Caco-2 (cell line): ENCODE data around the gene ZNF837. TPM values are rescaled to one million over a fixed set of nuclear protein-coding genes. Genes with fewer than 3 reads are reported as not detected.

ENCODE experiments used
- BruUV-seq: library from RNA; stranded (reverse); fragments of 400-500 nt; replicated peaks from 2 replicates; lab custom pipeline; 2021; lab: Mats Ljungman, UMichigan
- CTCF ChIA-PET: fragments of 300-600 bp; sonication (Branson Sonifier 250); formaldehyde crosslinking; loops from one replicate; lab custom pipeline; 2022; ENCODE audit warnings: antibody characterized with exemption; lab: Charles Lee
- POLR2A ChIA-PET: fragments of 300-600 bp; sonication (Branson Sonifier 250); formaldehyde crosslinking; loops from one replicate; lab custom pipeline; 2022; ENCODE audit warnings: antibody characterized with exemption; lab: Charles Lee
- DNase-seq, 2 experiments: peaks; one replicate each; pipeline versions ENCODE4 v3.0.0 to v3.0.0-alpha.2; 2020 to 2022
- H3K27me3 ChIP-seq: replicated peaks from 2 replicates; pipeline ENCODE4 v1.6.0; 2011; ENCODE audit warnings: low read length; ENCODE audit not compliant: control insufficient read depth, insufficient read depth
- H3K36me3 ChIP-seq: 2 replicates; pipeline ENCODE4 v1.5.1; 2011; ENCODE audit warnings: low read length; ENCODE audit not compliant: control insufficient read depth, insufficient read depth
- H3K4me1 ChIP-seq: fragments of 250-450 bp; sonication (Bioruptor Pico); 2 replicates; pipeline ENCODE4 v1.5.1; 2020; ENCODE audit warnings: mild to moderate bottlenecking
- H3K4me3 ChIP-seq: 2 replicates; pipeline ENCODE4 v1.5.1; 2011; ENCODE audit warnings: low read depth, mild to moderate bottlenecking, control low read depth, low read length
- H3K9me3 ChIP-seq: fragments of 250-450 bp; sonication (Bioruptor Pico); 2 replicates; pipeline ENCODE4 v1.5.1; 2020; ENCODE audit warnings: mild to moderate bottlenecking, moderate library complexity
- H3K27ac Mint-ChIP-seq: one replicate; pipeline ENCODE4 v1.8.0; 2022; ENCODE audit warnings: mixed read lengths; ENCODE audit not compliant: unreplicated experiment
- H3K27me3 Mint-ChIP-seq: one replicate; pipeline ENCODE4 v1.8.0; 2022; ENCODE audit warnings: mixed read lengths; ENCODE audit not compliant: insufficient read depth, unreplicated experiment
- H3K36me3 Mint-ChIP-seq: one replicate; pipeline ENCODE4 v1.8.0; 2022; ENCODE audit warnings: mild to moderate bottlenecking, mixed read lengths; ENCODE audit not compliant: insufficient read depth, unreplicated experiment
- H3K4me1 Mint-ChIP-seq: one replicate; pipeline ENCODE4 v1.8.0; 2022; ENCODE audit warnings: low read depth, mixed read lengths; ENCODE audit not compliant: unreplicated experiment
- H3K4me3 Mint-ChIP-seq: one replicate; pipeline ENCODE4 v1.8.0; 2022; ENCODE audit warnings: mild to moderate bottlenecking, moderate library complexity, mixed read lengths; ENCODE audit not compliant: unreplicated experiment
- H3K9me3 Mint-ChIP-seq: one replicate; pipeline ENCODE4 v1.8.0; 2022; ENCODE audit warnings: mixed read lengths; ENCODE audit not compliant: unreplicated experiment
- CTCF ChIP-seq, 2 experiments: fragments of 200-600 bp in 1 of 2; IDR thresholded peaks; 1 replicate in 1 of 2; 2 replicates in 1 of 2; pipeline versions ENCODE4 v1.5.1 to v1.8.0; 2011 to 2022; ENCODE audit warnings: antibody characterized with exemption in 1 of 2, control low read depth in 1 of 2, inconsistent platforms in 1 of 2, low read depth in 1 of 2, low read length in 1 of 2, mild to moderate bottlenecking in 1 of 2, moderate library complexity in 1 of 2; ENCODE audit not compliant: insufficient read depth in 1 of 2, severe bottlenecking in 1 of 2, unreplicated experiment in 1 of 2
- intact Hi-C: fragments of 100-400 bp; cut with micrococcal nuclease; formaldehyde crosslinking; loops from one replicate; pipeline ENCODE4 v1.10.0; 2022; ENCODE audit not compliant: unreplicated experiment
- total RNA-seq: library from RNA; stranded (reverse); gene quantifications from 2 replicates; pipeline ENCODE4 v1.2.3, GENCODE V29; 2022

The ZNF837 gene
- total RNA-seq, 1 experiment from 2014 or later: 2.3 TPM

GRCh38 chr19:58330458-58330857, 50.4 kb downstream of the ZNF837 start:
- no peak for DNase-seq
- BruUV-seq: no TSS peak

GRCh38 chr19:58328999-58329398, 51.8 kb downstream of the ZNF837 start:
- no peak overlapping the region for H3K4me3 Mint-ChIP-seq
- H3K27ac Mint-ChIP-seq: no peak overlapping the region

More at GRCh38 chr19:58330458-58330857, 50.4 kb downstream of the ZNF837 start:
- no peaks in the 10 kb centered on the region for H3K36me3 Mint-ChIP-seq
- no peaks in the 10 kb centered on the region for H3K9me3 Mint-ChIP-seq
- no peak overlapping the region for H3K4me3 Mint-ChIP-seq
- H3K27me3 ChIP-seq: no peaks in the 10 kb centered on the region
- intact Hi-C loops: no loop called here
- no peaks in the 10 kb centered on the region for H3K27me3 Mint-ChIP-seq
- H3K27ac Mint-ChIP-seq: no peak overlapping the region
- H3K4me1 ChIP-seq: peaks cover 4% of the 10 kb centered on the region; the same call in 1 of the 2 replicates
- no peaks in the 10 kb centered on the region for H3K9me3 ChIP-seq
- CTCF ChIA-PET: no interaction called here
- H3K36me3 ChIP-seq: no peaks in the 10 kb centered on the region
- H3K4me3 ChIP-seq: no peak overlapping the region
- POLR2A ChIA-PET: interaction anchor here (0.5 kb wide), 1 partner anchor 21 kb away, joined by 4 read pairs; no protein-coding TSS in a partner anchor
- no peak for TF ChIP-seq CTCF (IDR thresholded peaks at IDR 0.05; ENCODE audit: insufficient read depth in 1 of 2, low read depth in 1 of 2, low read length in 1 of 2, severe bottlenecking in 1 of 2, unreplicated experiment in 1 of 2)
- peaks cover 5% of the 10 kb centered on the region for H3K4me1 Mint-ChIP-seq

More at GRCh38 chr19:58328999-58329398, 51.8 kb downstream of the ZNF837 start:
- ChIA-PET POLR2A (no interaction called here), CTCF (no interaction called here)
- H3K27me3 ChIP-seq: no peaks in the 10 kb centered on the region
- intact Hi-C loops: loop anchor here (2.0 kb wide), 1 partner anchor 190 kb away; the partner anchor contains the start of gene ZBTB45
- Mint-ChIP-seq H3K9me3 (no peaks in the 10 kb centered on the region), H3K27me3 (no peaks in the 10 kb centered on the region), H3K36me3 (no peaks in the 10 kb centered on the region), H3K4me1 (peaks cover 5% of the 10 kb centered on the region)
- H3K9me3 ChIP-seq: no peaks in the 10 kb centered on the region
- no peak overlapping the region for H3K4me3 ChIP-seq
- DNase-seq: peak; percentile 52 to 63
- H3K4me1 ChIP-seq: peaks cover 4% of the 10 kb centered on the region; the same call in 1 of the 2 replicates
- TF ChIP-seq CTCF (IDR thresholded peaks at IDR 0.05; ENCODE audit: insufficient read depth in 1 of 2, low read depth in 1 of 2, low read length in 1 of 2, severe bottlenecking in 1 of 2, unreplicated experiment in 1 of 2): peak; percentile 65 to 77
- BruUV-seq: no TSS peak
- no peaks in the 10 kb centered on the region for H3K36me3 ChIP-seq
